Glutamatergic neuron (in vitro differentiated cells): ENCODE data around the gene KNDC1. TPM values are rescaled to one million over a fixed set of nuclear protein-coding genes. Genes with fewer than 3 reads are reported as not detected.

Source experiments
- DNase-seq: peaks from one replicate; pipeline ENCODE4 v3.0.0; 2022
- H3K27ac Mint-ChIP-seq: one replicate; pipeline ENCODE4 v1.8.0; 2020; ENCODE audit warnings: mild to moderate bottlenecking, mixed read lengths, inconsistent platforms; ENCODE audit not compliant: unreplicated experiment
- H3K27me3 Mint-ChIP-seq: one replicate; pipeline ENCODE4 v1.8.0; 2020; ENCODE audit warnings: mild to moderate bottlenecking, moderate library complexity, mixed read lengths, inconsistent platforms; ENCODE audit not compliant: unreplicated experiment
- H3K36me3 Mint-ChIP-seq: one replicate; pipeline ENCODE4 v1.8.0; 2020; ENCODE audit warnings: mild to moderate bottlenecking, mixed read lengths, inconsistent platforms; ENCODE audit not compliant: unreplicated experiment
- H3K4me1 Mint-ChIP-seq: one replicate; pipeline ENCODE4 v1.8.0; 2020; ENCODE audit warnings: mild to moderate bottlenecking, low read depth, mixed read lengths, inconsistent platforms; ENCODE audit not compliant: unreplicated experiment
- H3K4me3 Mint-ChIP-seq: one replicate; pipeline ENCODE4 v1.8.0; 2020; ENCODE audit warnings: mild to moderate bottlenecking, mixed read lengths, inconsistent platforms; ENCODE audit not compliant: unreplicated experiment
- H3K9me3 Mint-ChIP-seq: one replicate; pipeline ENCODE4 v1.8.0; 2020; ENCODE audit warnings: mild to moderate bottlenecking, moderate library complexity, mixed read lengths, inconsistent platforms; ENCODE audit not compliant: unreplicated experiment
- total RNA-seq: library from RNA; stranded (reverse); fragmentation: NEBNext Ultra II Directional; extraction: Animal tissue kit (Norgen Biotek cat#: 25700); gene quantifications from one replicate; pipeline ENCODE4 v1.2.1, GENCODE V29; 2021; ENCODE audit not compliant: unreplicated experiment
- TF ChIP-seq, protein P1 (sequence below): fragments of 200-600 bp; sonication (generic); IDR thresholded peaks from one replicate; pipeline ENCODE4 v1.5.0; 2021; ENCODE audit not compliant: partially characterized antibody, unreplicated experiment

The KNDC1 gene
- total RNA-seq, 1 donor from 2014 or later, result 7.4 TPM

DNA sequence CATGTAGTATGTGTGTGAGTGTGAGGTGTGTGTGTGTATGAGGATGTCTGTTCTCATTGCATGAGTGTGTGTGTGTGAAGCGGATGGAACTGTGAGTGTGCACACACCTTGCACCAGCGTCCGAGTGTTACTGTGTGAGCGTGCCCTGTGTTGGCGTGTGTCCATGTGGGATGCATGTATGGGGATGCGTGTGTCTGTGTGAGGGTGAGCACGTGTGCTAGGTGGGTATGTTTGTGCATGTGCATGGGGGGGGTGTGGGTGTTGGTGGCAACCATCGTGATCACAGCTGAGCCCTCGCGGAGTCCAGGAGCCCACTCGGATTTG is 6.4 kb downstream of the KNDC1 start:
- Mint-ChIP-seq H3K27me3 (peaks cover 12% of the 10 kb centered on the region), H3K36me3 (peaks cover 8% of the 10 kb centered on the region), H3K27ac (no peak overlapping the region), H3K4me3 (no peak overlapping the region), H3K9me3 (peaks cover 2% of the 10 kb centered on the region), H3K4me1 (peaks cover 3% of the 10 kb centered on the region)
- no peak for DNase-seq
- TF ChIP-seq, protein P1, sequence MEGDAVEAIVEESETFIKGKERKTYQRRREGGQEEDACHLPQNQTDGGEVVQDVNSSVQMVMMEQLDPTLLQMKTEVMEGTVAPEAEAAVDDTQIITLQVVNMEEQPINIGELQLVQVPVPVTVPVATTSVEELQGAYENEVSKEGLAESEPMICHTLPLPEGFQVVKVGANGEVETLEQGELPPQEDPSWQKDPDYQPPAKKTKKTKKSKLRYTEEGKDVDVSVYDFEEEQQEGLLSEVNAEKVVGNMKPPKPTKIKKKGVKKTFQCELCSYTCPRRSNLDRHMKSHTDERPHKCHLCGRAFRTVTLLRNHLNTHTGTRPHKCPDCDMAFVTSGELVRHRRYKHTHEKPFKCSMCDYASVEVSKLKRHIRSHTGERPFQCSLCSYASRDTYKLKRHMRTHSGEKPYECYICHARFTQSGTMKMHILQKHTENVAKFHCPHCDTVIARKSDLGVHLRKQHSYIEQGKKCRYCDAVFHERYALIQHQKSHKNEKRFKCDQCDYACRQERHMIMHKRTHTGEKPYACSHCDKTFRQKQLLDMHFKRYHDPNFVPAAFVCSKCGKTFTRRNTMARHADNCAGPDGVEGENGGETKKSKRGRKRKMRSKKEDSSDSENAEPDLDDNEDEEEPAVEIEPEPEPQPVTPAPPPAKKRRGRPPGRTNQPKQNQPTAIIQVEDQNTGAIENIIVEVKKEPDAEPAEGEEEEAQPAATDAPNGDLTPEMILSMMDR, result no peak

DNA sequence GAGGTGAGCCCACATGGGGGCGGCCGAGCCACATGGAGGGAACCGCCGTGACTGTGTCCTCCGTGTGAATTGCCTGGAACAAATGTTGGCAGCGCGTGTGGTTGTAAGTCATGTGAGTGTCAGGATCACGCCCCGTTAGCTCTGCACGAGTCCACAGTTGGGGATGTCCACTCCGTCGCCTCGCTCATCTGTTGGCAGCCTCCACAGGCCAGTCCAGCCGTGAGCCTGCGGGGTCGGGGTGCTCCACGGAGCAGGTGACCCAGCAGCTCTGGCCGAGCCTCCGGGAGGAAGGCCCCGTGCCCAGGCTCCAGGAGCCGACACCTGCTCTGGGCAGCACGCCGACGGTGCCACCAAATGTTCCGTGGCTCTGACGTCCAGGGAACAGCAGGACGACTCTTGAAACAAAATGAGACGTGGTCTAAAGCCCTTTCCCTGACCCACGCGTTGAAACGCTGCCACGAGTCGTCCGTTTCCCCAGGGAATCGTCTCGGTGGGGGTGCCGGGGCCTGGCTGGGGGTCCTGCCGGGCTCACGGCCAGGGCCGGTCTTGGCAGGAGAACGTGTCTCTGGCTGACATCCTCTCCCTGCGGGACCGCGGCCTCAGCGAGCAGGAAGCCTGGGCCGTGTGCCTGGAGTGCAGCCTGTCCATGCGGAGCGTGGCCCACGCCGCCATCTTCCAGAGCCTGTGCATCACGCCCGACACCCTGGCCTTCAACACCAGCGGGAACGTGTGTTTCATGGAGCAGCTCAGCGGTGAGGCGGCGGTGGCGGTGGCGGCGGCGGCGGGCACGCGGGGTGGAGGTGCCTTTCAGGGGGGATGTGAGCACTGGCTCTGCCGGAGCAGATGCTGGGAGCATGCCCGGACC is 7.0 kb downstream of the KNDC1 start:
- peak; percentile 21 for DNase-seq
- H3K4me3 Mint-ChIP-seq, result no peak overlapping the region
- no peak overlapping the region for H3K27ac Mint-ChIP-seq
- H3K4me1 Mint-ChIP-seq, result peaks cover 3% of the 10 kb centered on the region
- peaks cover 2% of the 10 kb centered on the region for H3K9me3 Mint-ChIP-seq
- TF ChIP-seq, protein P1, result no peak
- H3K36me3 Mint-ChIP-seq, result peaks cover 8% of the 10 kb centered on the region
- peaks cover 12% of the 10 kb centered on the region for H3K27me3 Mint-ChIP-seq

DNA sequence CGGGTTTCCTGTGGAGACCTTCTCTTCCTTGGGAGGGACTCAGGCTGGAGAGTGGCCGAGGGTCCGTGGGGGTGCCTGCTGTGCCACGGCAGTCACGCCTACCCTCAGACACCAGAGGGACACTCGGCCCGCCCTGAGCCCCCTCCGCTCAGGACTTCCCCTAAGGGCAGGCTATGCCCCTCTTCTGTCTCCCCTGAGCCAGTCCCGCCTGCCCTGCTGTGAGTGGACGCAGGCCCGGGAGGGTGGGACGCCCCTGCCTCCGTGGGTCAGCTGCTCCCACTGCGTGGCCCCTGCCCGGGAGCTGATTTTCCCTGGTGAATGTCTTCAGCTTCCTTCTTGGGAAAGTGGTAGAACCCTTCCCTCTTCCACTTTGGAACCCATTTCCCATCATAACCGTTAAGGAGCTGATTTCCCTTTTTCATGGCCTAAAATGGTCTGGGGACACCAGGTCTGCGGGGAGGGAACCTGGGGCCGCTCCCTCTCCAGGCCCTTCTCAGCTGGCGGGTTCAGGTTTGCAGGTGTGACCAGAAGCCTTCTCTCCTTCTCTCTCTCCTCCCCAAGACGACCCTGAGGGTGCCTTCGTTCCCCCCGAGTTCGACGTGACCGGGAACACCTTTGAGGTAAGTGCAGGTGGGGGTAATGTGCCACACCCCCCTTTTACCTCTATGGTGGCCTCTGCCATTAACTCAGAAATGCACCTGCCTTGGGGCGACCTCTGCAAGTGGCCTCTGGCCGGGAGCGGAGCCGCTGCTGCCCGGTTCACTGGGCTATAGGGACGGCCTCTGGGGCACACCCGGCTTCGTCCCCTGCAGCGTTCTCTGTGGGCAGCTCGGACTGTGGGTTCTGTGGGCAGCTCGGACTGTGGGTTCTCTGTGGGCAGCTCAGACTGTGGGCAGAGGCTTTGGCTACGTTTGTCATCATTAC is 7.9 kb downstream of the KNDC1 start:
- Mint-ChIP-seq H3K9me3 (peaks cover 2% of the 10 kb centered on the region), H3K4me3 (no peak overlapping the region), H3K4me1 (peaks cover under 1% of the 10 kb centered on the region), H3K27ac (no peak overlapping the region), H3K27me3 (peaks cover 10% of the 10 kb centered on the region), H3K36me3 (peaks cover 8% of the 10 kb centered on the region)
- no peak for DNase-seq
- TF ChIP-seq, protein P1, result no peak

DNA sequence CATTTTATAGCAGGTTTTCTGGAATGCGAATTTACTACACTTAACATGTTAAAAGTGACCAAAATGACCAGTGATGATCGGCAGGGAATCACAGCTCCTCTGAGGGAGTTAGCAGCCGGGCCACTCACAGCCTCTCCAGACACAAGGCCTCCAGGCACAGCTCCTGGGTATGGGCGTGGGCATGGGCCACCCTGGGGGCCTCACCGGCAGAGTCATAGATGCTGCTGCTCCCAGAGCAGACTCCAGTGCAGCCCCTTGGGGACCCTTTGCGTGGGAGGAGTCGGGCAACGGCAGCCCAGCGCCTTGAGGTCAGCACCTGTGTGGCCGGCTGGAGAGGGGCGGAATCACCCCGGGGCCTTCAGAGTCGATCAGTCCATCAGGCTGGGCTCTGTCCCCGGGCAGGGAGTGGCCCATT is 8.6 kb downstream of the KNDC1 start:
- no peaks in the 10 kb centered on the region for H3K9me3 Mint-ChIP-seq
- no peak overlapping the region for H3K27ac Mint-ChIP-seq
- no peak overlapping the region for H3K4me3 Mint-ChIP-seq
- TF ChIP-seq, protein P1, result no peak
- peaks cover 8% of the 10 kb centered on the region for H3K27me3 Mint-ChIP-seq
- H3K36me3 Mint-ChIP-seq, result peaks cover 13% of the 10 kb centered on the region
- no peak for DNase-seq
- H3K4me1 Mint-ChIP-seq, result no peaks in the 10 kb centered on the region
